Measurements from ENCODE around the gene ADARB1. TPM values are rescaled to one million over a fixed set of nuclear protein-coding genes. Genes with fewer than 3 reads are reported as not detected.
A peak's percentile ranks its signal among the peaks of the same experiment; 100 is the strongest.

Gene ADARB1
- total RNA-seq, 4 donors from 2014 or later: 107 to 231 (median 201) TPM

DNA sequence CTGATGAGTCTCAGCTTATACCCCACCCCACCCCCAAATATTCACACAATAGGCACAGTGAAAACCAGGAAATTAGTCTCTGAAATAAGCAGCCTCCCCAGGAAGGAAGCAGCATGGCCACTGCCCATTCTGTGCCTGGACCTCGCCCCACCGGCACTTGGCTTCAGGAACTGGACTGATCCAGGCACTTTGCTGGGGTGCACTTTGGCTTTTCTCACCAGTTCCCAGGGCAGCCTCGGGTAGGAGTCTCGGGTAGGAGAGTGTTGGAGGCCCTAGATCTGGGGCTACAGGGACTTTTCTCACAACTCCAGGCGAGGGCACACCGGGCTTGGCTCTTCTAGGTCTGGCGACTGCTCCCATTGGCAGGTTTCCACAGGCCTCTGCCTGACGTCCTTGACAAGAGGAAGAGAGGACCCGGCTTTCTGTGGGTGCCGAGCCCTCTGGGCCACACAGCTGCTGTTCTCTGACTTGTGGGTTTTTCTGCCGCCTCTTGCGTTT, 18.7 kb downstream of the ADARB1 start:
- intact Hi-C loops (cut with DNase I): no loop called here
- Histone ChIP-seq H3K36me3 (no peaks in the 10 kb centered on the region), H3K4me1 (peaks cover 54 to 100% (median 85%) of the 10 kb centered on the region in 4 donors), H3K9me3 (no peaks in the 10 kb centered on the region), H3K27ac (replicated peaks in 1 of 4) (peak overlapping the region; percentile 65 to 74 (median 65)), H3K4me3 (peak overlapping the region; percentile 3 to 33 (median 16)), H3K27me3 (no peaks in the 10 kb centered on the region)
- no peak for DNase-seq (ENCODE audit: extremely low spot score)
- no peak for TF ChIP-seq EP300 (IDR thresholded peaks at IDR 0.05)
- peak; percentile 29 to 40 for TF ChIP-seq POLR2AphosphoS5 (IDR thresholded peaks at IDR 0.05)
- TF ChIP-seq POLR2A (IDR thresholded peaks at IDR 0.05; ENCODE audit: low read depth): no peak
- 44% methylated on average over 12 of the region's 12 CpGs for WGBS

DNA sequence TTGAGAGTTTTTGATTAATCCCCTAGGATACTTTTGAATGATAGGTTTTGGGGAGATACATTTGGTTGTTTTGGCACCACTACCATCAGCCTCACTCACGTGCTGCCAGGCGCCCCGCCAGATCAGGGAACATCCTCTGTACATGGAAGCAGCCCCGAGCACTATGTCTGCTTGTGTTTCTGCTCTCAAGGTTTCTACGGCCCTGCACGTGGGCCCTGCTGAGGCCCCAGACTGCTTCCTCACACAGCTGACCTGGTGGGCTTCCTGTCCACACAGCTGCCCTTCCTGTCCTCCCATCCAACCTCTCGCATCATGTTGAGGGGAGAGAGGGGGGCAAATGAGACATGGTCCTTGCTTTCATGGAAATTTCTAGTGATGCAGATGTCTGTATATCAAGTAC, 20.0 kb downstream of the ADARB1 start:
- TF ChIP-seq POLR2AphosphoS5 (IDR thresholded peaks at IDR 0.05) (peak in 1 of 2 donors; percentile 15), EP300 (IDR thresholded peaks at IDR 0.05) (no peak)
- H3K36me3 ChIP-seq: no peaks in the 10 kb centered on the region
- H3K27me3 ChIP-seq: no peaks in the 10 kb centered on the region
- no peak for DNase-seq (ENCODE audit: extremely low spot score)
- 67% methylated on average over 7 of the region's 7 CpGs for WGBS
- intact Hi-C loops (cut with DNase I): no loop called here
- peak overlapping the region in 2 of 4 donors; percentile 3 to 34 for H3K27ac ChIP-seq (replicated peaks in 1 of 4)
- H3K9me3 ChIP-seq: no peaks in the 10 kb centered on the region
- H3K4me3 ChIP-seq: no peak overlapping the region
- H3K4me1 ChIP-seq: peaks cover 59 to 100% (median 98%) of the 10 kb centered on the region in 4 donors

DNA sequence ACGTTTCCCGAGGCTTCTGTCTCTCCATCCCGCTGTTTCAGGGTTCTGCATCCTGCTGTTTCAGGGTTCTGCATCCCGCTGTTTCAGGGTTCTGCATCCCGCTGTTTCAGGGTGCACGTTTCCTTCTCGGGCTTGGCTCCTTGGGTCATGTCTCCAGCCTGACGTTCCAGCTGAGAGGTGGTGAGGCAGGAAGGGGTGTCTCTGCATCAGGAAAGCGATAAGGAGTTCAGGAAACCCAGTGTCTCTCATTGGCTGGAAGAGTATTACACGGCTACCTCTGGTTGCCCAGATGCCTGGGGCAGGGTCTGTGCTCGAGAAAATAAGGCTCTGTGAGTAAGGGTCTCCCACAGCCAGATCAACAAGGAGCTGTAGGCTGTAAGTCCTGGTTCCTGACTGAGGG, 21.1 kb downstream of the ADARB1 start:
- 79% methylated on average over 11 of the region's 11 CpGs for WGBS
- Histone ChIP-seq H3K36me3 (peaks cover 0 to under 1% (median under 1%) of the 10 kb centered on the region in 4 donors), H3K9me3 (no peaks in the 10 kb centered on the region), H3K4me3 (no peak overlapping the region), H3K27me3 (no peaks in the 10 kb centered on the region), H3K27ac (replicated peaks in 1 of 4) (peak overlapping the region in 2 of 4 donors; percentile 3 to 34), H3K4me1 (peaks cover 59 to 100% (median 99%) of the 10 kb centered on the region in 4 donors)
- intact Hi-C loops (cut with DNase I): no loop called here
- DNase-seq (ENCODE audit: extremely low spot score): no peak
- TF ChIP-seq EP300 (IDR thresholded peaks at IDR 0.05): no peak
- TF ChIP-seq POLR2A (IDR thresholded peaks at IDR 0.05; ENCODE audit: low read depth): no peak
- TF ChIP-seq POLR2AphosphoS5 (IDR thresholded peaks at IDR 0.05): no peak
- TF ChIP-seq, protein P1, sequence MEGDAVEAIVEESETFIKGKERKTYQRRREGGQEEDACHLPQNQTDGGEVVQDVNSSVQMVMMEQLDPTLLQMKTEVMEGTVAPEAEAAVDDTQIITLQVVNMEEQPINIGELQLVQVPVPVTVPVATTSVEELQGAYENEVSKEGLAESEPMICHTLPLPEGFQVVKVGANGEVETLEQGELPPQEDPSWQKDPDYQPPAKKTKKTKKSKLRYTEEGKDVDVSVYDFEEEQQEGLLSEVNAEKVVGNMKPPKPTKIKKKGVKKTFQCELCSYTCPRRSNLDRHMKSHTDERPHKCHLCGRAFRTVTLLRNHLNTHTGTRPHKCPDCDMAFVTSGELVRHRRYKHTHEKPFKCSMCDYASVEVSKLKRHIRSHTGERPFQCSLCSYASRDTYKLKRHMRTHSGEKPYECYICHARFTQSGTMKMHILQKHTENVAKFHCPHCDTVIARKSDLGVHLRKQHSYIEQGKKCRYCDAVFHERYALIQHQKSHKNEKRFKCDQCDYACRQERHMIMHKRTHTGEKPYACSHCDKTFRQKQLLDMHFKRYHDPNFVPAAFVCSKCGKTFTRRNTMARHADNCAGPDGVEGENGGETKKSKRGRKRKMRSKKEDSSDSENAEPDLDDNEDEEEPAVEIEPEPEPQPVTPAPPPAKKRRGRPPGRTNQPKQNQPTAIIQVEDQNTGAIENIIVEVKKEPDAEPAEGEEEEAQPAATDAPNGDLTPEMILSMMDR (IDR thresholded peaks at IDR 0.05): no peak

GRCh38 chr21:45096217-45096616, 21.8 kb downstream of the ADARB1 start:
- Histone ChIP-seq H3K27ac (replicated peaks in 1 of 4) (peak overlapping the region in 2 of 4 donors; percentile 3 to 9), H3K27me3 (no peaks in the 10 kb centered on the region), H3K9me3 (no peaks in the 10 kb centered on the region), H3K4me3 (no peak overlapping the region), H3K4me1 (peaks cover 58 to 100% (median 100%) of the 10 kb centered on the region in 4 donors), H3K36me3 (peaks cover 0 to 8% (median 4%) of the 10 kb centered on the region in 4 donors)
- intact Hi-C loops (cut with DNase I): no loop called here
- 66% methylated on average over 5 of the region's 5 CpGs for WGBS
- no peak for DNase-seq (ENCODE audit: extremely low spot score)
- no peak for TF ChIP-seq EP300 (IDR thresholded peaks at IDR 0.05)
- TF ChIP-seq POLR2AphosphoS5 (IDR thresholded peaks at IDR 0.05): no peak
- TF ChIP-seq, protein P1 (IDR thresholded peaks at IDR 0.05): no peak
- no peak for TF ChIP-seq POLR2A (IDR thresholded peaks at IDR 0.05; ENCODE audit: low read depth)

DNA sequence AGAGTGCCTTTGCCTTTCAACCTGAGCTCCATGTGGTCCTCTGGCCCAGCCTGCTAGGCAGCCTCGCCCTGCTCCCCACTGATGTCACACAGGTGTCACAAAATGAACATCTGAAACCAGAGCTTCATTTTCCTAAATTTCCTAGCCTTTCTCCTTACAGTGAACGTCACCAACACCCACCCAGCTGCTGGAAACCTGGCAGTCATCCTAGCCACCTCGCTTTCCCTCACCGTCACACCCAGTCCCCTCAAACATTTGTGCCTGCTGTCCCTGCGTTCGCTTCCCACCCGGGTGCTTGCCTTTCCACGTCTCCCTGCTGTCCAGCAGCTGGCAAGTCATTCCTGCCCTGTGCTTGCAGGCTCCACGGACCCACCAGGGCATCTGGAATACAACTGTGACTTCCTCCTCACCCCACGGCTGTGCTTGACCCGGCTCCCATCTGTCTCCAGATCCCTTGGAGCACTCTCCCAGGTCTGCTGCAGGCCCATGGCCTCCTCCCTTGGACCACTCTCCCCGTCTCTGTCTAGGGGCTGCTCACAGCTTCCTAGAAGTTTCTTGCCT, 23.5 kb downstream of the ADARB1 start:
- no peak overlapping the region for H3K27ac ChIP-seq (replicated peaks in 1 of 4)
- peaks cover 58 to 100% (median 100%) of the 10 kb centered on the region in 4 donors for H3K4me1 ChIP-seq
- intact Hi-C loops (cut with DNase I): no loop called here
- TF ChIP-seq POLR2AphosphoS5 (IDR thresholded peaks at IDR 0.05): no peak
- H3K36me3 ChIP-seq: peaks cover 0 to 8% (median 4%) of the 10 kb centered on the region in 4 donors
- WGBS: 90% methylated on average over 12 of the region's 12 CpGs
- H3K27me3 ChIP-seq: no peaks in the 10 kb centered on the region
- no peak for DNase-seq (ENCODE audit: extremely low spot score)
- no peak overlapping the region for H3K4me3 ChIP-seq
- H3K9me3 ChIP-seq: no peaks in the 10 kb centered on the region

DNA sequence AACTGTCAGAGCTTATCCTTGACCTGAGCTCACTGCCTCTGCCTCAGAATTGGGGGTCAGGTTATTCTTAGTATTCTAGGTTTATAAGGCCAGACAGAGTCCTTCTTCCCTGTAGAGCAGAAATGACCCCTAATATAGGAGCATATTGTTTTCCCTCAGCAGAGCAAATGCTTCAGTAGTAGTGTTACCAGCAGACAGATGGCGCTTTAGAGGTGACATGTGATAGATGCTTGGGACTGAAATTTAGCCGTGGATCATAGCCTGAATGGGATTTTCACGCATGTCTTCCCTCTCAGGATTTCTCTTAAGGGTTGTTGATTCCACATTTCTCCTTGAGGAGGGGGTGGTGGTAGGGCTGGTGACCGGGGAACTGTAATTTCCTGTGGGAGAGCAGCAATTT, 24.5 kb downstream of the ADARB1 start:
- no peak overlapping the region for H3K4me3 ChIP-seq
- H3K9me3 ChIP-seq: no peaks in the 10 kb centered on the region
- no peak overlapping the region for H3K27ac ChIP-seq (replicated peaks in 1 of 4)
- H3K36me3 ChIP-seq: peaks cover 0 to 8% (median 4%) of the 10 kb centered on the region in 4 donors
- H3K4me1 ChIP-seq: peaks cover 58 to 100% (median 100%) of the 10 kb centered on the region in 4 donors
- no peak for DNase-seq (ENCODE audit: extremely low spot score)
- intact Hi-C loops (cut with DNase I): no loop called here
- no peak for TF ChIP-seq EP300 (IDR thresholded peaks at IDR 0.05)
- TF ChIP-seq, protein P1 (IDR thresholded peaks at IDR 0.05): peak in 1 of 3 experiments; percentile 21
- no peak for TF ChIP-seq POLR2A (IDR thresholded peaks at IDR 0.05; ENCODE audit: low read depth)
- 66% methylated on average over 4 of the region's 4 CpGs for WGBS
- no peaks in the 10 kb centered on the region for H3K27me3 ChIP-seq
